ENCODE results near the gene THY1.
"Not testable (repeated sequence)": the region's sequence is repeated elsewhere in the genome, so short reads cannot be mapped to it uniquely, and the experiment has no call there.

Gene THY1

DNA sequence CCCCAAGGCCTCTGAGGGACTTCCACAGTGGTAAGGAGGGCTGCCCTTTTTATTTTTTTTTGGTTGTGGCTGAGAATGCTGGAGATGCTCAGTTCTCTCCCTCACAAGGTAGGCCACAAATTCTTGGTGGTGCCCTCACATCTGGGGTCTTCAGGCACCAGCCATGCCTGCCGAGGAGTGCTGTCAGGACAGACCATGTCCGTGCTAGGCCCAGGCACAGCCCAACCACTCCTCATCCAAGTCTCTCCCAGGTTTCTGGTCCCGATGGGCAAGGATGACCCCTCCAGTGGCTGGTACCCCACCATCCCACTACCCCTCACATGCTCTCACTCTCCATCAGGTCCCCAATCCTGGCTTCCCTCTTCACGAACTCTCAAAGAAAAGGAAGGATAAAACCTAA lies 4.2 kb downstream of the THY1 start:
- no peak for DNase-seq (ENCODE audit: low read depth)

DNA sequence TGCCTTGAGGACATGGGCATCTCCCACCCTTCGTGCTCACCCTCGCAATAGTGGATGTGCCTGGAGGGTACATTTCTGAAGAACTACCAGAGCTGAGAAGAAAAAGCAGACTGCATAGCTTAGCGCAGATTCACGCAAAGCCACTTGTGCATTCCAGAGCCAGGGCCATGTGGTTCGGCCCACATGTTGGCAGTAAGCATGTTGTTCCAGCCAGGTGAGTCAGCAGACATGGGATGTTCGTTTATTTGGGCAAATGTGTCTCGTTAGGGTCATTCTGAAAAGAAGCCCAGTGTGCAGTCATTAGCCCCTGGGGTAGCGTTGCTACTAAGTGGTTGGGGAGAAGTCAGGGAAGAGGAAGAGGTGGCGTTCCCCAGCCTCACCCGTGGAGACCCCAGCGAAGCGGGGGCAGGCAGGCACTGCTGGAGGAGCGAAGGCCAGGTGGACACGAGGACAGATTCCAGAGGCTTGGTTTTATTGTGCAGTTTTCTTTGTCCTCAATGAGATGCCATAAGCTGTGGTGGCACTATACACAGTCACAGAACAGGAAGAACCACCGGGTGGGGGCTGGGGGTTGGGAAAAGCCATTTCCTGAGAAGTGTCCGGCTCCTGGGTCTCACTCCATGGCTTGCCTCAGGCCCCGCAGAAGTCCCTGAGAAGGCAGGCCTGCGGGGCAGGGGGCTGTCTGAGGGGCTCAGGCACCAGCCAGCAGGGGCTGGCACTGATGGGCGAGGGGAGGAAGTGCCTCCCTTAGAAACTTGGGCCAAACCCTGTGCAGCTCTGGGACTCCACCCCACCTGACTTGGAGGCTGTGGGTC lies 5.0 kb downstream of the THY1 start:
- no peak for DNase-seq (ENCODE audit: low read depth)

- no peak for DNase-seq (ENCODE audit: low read depth)
These were observed 6.1 kb downstream of the THY1 start for GRCh38 chr11:119416606-119417580.

DNA sequence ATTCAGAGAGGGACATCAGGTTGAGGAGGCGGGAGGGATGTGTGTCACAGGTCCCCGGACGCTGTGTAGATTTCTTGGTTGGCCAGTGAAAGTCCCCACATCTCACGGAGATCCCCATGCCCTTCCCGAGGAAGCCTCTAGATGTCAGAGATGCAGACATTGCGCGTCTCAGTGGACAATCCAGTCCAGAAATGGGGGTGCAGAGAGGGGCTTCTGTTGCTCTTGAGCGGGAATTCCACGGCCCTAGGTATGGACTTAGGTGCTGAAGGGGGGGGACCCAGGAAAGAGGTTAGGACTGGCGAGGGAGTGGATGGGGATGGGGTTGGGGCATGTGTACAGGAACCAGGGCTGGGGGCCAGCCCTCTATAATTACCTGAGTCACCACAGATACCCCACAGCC lies 7.0 kb downstream of the THY1 start:
- DNase-seq (ENCODE audit: low read depth), result no peak

- no peak for DNase-seq (ENCODE audit: low read depth)
These were observed 7.5 kb downstream of the THY1 start for GRCh38 chr11:119415517-119415916.

DNA sequence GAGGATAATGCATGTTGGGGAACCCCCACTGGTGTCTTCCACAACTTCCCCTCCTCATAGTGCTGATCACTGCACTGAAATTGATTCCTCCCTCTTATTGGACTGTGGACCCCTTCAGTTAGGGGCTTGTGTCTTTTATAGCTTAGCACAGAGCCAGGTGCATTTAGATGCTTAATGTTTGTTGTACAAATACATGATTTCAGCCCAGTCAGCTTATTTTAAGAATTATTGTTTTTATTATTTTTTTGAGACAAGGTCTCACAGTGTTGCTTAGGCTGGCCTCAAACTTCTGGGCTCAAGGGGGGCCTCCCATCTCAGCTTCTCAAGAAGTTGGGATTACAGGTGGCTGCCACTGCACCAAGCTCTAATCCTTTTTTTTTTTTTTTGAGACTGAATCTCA lies 8.2 kb downstream of the THY1 start:
- no peak for DNase-seq (ENCODE audit: low read depth)

DNA sequence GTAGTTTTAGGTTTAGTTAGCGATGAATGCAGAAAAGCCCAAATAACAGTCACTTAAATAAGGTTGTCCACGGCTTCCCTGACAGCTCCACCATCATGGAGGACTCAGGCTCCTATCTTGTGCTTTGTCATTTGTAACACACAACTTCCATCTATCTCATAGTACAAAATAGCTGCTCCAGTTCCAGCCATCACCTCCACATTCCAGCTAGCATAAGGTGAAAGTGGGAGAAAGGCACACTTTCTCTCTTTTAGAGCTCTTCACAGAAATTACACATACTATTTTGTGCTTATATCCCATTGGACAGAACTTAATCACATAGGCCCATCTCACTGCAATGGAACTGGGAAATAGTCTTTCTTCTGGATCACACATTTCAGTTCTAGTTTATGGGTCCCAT lies 8.7 kb downstream of the THY1 start:
- no peak for DNase-seq (ENCODE audit: low read depth)

DNA sequence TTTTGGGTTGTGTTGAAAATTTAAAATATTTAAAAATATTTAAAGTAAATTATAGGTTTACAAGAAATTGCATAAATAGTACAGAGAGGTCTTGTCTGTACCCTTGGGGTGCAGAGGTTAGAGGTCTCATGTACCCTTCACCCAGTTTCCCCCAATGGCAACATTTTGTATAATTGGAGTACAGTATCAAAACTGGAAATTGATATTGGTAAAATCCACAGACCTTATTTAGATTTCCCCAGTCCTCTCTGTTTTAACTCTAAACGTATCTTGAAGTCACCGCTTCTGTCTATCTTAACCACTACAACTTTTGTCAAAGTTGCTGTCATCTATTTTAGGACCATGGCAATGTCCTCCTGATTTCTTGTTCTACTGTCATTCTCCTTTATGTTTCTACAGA lies 10.9 kb downstream of the THY1 start:
- no peak for DNase-seq (ENCODE audit: low read depth)

- no peak for DNase-seq (ENCODE audit: low read depth)
These were observed 12.5 kb downstream of the THY1 start for GRCh38 chr11:119410501-119410900.

- DNase-seq (ENCODE audit: low read depth), result no peak
These were observed 13.2 kb downstream of the THY1 start for GRCh38 chr11:119409731-119410130.

GRCh38 chr11:119406005-119406404 lies 17.0 kb downstream of the THY1 start:
- DNase-seq (ENCODE audit: low read depth), result no peak

DNA sequence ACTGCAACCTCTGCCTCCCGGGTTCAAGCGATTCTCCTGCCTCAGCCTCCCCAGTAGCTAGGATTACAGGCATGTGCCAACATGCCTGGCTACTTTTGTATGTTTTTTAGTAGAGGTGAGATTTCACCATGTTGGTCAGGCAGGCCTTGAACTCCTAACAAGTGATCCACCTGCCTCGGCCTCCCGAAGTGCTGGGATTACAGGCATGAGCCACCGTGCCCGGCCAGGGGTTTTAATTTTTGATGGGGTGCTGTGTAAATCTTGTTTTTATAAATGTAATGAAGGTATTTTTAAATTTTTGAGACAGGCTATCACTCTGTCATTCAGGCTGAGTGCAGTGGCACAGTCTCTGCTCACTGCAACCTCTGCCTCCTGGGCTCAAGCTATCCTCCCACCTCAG lies 17.5 kb downstream of the THY1 start:
- not testable (repeated sequence) for DNase-seq (ENCODE audit: low read depth)

DNA sequence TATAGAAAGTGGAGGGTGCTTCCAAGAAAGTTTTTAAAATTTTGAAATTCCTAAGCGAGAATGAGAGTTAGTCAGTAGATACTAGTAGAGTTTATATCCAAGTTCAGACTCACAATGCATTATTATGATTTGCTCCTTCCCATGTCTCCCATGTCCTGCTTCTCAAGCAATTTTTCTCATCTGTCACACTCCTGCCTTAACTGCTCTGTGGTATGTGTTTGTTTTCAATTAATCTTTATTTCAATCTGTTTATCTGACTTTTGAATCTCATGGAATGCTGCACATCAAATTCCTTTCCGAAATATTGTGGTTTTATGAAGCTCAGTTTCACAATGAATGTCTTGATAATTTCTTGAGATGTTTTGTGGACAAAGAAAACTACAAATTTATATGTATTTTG lies 18.1 kb downstream of the THY1 start:
- no peak for DNase-seq (ENCODE audit: low read depth)

DNA sequence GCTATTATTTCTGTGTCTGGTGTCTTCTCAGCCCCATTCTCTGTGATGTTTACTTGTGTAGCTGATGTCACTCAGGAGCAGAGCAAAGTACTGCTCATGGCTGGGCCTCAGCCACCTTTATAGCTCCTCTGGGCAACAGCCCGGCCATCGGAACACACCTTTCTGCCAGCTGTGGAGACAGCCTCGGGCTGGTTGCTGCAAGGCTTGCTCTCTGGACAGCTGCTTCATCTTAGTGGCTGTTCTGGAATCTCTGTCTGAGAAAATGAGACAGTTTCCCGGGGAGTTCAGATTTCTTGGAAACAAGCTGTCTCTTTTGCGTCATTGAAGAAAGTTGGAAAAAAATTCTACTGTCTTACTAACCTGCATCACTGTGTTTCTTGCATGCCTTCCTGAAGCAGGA lies 20.0 kb downstream of the THY1 start:
- DNase-seq (ENCODE audit: low read depth), result no peak

GRCh38 chr11:119402470-119402869 lies 20.5 kb downstream of the THY1 start:
- no peak for DNase-seq (ENCODE audit: low read depth)

- no peak for DNase-seq (ENCODE audit: low read depth)
These were observed 22.1 kb downstream of the THY1 start for GRCh38 chr11:119400860-119401259.

DNA sequence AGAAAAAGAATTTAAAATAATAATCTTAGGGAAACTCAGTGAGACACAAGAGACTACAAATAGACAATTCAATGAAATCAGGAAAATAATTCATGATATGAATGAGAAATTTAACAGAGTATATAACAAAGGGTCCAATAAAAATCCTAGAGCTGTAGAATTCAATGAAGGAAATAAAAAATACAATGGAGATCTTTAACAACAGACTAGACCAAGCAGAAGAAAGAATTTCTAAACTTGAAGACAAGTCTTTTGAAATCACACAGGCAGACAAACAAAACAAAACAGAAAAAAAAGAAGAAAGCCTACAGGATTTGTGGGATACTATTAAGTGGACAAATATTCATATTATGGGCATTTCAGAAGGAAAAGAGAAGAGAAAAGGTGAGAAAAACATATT lies 25.2 kb downstream of the THY1 start:
- DNase-seq (ENCODE audit: low read depth), result no peak

DNA sequence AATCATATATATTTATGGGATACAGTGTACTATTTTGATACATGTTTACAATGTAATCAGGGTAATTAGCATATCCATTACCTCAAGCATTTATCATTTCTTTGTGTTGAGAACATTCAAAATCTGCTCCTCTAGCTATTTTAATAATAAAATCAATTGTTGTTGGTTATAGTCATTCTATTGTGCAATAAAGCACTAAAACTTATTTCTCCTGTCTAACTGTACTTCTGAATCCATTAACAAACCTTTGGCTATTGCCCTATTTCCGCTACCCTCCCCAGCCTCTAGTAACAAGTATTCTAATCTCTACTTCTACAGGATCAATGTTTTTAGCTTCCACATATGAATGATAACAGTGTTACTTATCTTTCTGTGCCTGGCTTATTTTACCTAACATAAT lies 26.1 kb downstream of the THY1 start:
- no peak for DNase-seq (ENCODE audit: low read depth)

DNA sequence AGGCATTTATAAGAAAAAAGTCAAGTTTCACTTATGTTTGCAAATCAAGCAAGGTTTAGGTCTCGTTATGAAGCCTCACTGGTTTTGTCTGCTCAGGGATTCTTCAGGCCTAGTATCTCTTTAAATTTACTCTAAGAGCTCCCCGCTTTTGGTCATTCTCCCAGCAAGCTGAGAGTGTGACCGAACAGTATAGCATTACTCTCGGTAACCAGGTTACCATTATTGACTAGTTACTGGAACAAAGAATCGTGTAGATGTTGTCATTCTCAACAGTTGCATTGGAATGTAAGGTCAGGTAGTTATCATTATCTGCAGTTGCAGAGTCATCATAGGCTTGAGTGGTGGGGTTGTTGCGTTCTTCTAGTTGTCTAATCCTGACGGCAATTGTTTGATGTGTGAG lies 31.7 kb downstream of the THY1 start:
- DNase-seq (ENCODE audit: low read depth), result no peak

- DNase-seq (ENCODE audit: low read depth), result no peak
These were observed 33.2 kb downstream of the THY1 start for GRCh38 chr11:119389611-119390254.

- no peak for DNase-seq (ENCODE audit: low read depth)
These were observed 34.9 kb downstream of the THY1 start for GRCh38 chr11:119388103-119388502.

DNA sequence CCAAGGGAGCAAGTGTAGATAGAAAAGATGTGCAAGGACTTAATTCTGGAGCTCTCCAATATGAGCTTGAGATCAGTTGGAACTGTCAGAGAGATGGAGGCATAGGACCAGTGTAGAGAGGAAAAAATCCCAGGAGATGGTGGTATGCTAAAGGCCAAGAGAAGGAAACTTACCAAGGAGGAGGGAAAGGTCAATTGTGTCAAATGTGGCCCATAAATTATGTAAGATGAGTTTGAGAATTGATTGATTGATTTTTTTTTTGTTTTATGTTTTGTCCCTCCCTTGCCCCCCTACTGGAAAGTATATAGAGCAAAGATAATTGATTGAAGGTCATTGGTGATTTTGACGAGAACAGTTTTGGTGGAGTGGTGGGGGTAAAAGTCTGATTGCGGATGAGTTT lies 38.6 kb downstream of the THY1 start:
- DNase-seq (ENCODE audit: low read depth), result no peak

DNA sequence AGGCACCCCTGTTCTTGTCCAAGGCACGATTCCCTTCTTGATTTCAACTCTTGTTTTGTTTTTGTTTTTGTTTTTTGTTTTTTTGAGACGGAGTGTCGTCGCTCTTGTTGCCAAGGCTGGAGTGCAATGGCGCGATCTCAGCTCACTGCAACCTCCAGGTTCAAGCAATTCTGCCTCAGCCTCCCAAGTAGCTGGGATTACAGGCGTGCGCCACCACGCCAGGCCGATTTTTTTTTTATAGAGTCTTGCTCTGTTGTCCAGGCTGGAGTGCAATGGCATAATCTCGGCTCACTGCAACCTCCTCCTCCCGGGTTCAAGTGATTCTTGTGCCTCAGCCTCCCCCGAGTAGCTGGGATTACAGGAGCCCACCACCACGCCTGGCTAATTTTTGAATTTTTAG lies 40.5 kb downstream of the THY1 start:
- not testable (repeated sequence) for DNase-seq (ENCODE audit: low read depth)

Measured in activated T-helper 1 cell treated with Interleukin-2 at 50 U/mL for 16 hours (primary cell).